HG02623 (cell line): ENCODE results near the gene IGFL1.
"Not testable (repeated sequence)": the region's sequence is repeated elsewhere in the genome, so short reads cannot be mapped to it uniquely, and the experiment has no call there.

Experiments
- ATAC-seq: cut with Tn5 transposase; IDR thresholded peaks from one replicate; pipeline ENCODE4 v1.9.1; 2021; ENCODE audit warnings: moderate library complexity; ENCODE audit not compliant: unreplicated experiment

The IGFL1 gene

DNA sequence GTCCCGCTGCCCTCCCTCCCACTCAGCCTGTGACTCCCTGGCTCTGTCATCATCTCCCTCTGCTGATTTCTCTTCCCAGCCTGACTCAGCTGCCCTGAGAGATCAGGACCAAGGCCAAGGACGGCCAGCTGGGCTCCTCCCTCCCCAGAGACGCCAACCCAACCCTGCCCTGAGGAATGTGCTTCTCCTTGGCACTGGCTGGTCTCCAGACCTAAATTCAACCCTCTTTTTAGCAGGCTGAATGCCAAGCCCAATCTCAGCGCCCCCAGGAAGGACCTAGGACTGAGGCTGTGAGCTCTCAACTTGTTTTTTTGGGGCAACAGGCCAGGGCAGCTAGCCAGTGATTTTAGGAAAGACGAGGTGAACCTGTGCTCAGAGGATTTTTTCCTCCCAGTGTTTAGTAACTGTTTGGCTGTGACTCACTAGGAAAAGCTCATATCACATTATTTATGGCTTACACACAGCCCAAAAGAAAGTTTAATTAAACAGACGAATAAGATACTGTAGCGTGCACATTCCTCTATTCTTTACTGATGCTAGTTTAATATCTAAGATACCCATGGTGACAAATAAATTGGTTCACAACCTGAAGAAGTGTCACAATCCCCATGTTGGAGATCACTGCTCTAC, 7.4 kb upstream of the IGFL1 start:
- ATAC-seq = no peak

DNA sequence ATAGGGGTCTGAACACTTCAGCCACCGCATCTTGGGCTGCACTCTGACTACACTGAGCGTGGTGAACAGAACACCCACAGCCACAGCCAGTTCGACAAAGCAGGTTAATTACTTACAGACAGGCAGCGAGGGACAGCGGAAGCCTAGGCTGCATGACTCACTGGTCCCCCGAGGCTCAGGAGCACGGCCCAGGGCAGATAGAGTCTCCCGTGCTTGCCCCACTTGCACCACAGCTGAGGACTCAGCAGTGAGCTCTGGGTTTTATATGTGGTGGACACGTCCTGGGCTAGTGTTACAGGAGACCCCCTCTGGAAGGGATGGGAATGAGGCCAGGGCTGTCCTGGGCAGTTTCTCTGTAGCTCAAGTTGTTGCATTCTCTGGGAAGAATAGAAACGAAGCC, 5.8 kb upstream of the IGFL1 start:
- not testable (repeated sequence) for ATAC-seq

GRCh38 chr19:46224773-46225172, 4.8 kb upstream of the IGFL1 start:
- no peak for ATAC-seq

DNA sequence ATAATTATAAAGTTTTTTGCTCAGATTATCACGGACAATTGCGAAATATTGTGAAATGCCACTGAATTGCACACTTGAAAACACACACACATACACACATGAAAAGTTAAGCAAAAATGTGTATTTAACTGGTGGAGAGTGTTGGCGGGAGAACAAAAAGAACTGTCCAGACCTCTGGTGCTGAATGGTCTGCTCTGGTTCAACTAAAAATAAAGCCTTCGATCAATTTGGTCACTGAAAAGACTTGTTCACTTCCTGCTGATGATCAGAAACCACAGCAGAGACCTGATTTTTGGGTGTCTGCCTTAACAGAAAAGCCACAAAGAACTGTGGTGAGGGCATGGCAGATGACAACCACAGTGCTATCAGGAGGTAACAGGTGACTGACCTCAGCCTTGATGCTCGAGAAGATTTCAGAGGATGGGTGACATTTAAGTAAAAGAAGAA, 4.0 kb upstream of the IGFL1 start:
- no peak for ATAC-seq

DNA sequence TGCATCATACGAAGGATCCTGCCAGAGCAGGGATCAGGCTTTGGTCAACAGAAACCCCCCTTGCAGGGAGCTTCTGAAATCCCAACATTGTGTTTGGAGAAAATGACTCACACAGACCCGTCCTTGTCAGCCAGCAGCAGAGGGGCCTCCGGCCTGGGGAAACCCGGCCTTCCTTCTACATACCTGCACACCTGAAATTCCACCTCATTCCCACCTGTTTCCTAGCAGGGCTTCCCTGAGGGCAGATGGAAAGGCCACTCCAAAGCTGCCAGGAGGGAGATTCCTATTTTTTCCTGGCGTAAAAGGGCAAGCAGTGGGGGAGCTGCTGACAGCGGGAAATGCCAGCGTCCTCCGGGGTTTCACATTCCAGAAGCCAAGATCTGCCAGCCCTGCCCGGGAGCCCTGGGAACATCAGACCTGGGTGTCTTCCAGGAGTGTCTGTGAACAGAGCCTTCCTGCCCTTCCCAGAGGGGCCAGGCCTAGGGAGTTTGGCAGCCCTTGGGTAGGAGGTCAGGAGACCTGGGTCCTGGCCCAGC, 3.0 kb upstream of the IGFL1 start:
- ATAC-seq = no peak

DNA sequence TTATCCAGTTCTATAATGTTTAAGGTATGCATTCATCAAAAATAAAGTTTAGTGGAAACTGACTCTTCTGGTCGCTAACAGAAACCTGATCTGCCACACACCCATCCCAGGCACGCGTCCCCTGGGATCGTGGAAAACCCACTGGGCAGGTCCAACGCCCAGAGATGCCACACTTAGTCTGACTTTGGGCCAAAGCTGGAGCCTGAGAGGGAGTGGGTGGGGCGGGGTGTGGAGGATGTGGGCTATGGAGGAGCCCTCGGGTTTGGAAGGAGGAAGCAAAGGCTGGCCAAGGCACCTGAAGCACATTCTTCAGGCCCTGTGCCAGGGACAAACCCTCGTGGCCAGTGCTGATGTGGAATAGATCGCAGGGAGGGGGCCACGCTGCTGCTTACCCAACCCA, 2.5 kb downstream of the IGFL1 start:
- ATAC-seq = no peak

DNA sequence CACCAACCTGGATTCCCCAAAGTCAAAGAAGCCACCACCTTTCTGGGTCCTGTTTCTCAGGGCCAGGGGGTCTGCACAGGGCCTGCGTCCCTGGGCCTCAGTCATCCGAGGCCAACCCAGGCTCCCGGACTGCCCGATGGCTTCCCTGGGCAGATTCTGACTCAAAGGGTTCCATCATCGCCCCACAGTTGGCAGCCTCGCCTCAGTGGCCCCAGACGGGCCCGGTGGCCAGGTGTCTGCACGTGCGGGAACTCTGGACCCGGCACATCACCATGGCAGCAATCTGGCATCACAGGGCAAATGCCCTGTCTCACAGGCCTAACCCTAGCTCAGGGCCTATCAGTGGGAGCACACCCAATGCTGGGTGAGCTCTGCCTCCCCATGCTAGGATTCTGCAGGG, 2.9 kb downstream of the IGFL1 start:
- ATAC-seq = no peak

DNA sequence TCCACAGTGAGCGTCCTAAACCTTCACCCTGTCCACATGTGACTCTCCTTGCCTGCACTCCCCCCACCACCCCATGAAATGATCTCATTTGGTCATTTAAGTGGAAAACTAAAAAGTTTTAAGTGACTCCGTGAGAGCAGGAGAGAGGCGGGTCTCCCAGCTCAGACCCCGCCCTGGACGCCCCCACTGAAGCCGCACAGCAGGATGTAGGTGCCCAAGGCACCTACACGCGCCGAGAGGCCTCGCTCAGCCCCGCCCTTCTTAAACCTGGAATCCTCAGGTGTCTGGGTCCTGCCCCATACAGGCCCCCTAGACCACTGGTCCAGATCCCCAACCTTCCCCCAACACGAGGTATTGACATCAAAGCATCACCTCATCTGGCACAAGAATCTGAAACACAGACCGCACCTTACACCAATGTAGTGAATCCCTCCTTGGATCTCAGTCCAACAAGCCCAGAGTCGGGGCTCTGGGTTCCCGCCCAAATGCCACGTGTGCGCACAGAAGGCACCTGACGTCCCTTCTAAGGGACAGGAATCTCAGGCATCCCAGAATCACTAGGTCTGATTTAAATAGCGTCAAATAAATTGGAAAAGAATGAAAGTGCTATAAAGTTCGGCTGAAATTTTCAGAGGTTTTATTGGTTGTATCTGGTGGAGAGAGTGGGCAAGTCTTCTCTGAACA, 3.5 kb downstream of the IGFL1 start:
- no peak for ATAC-seq

GRCh38 chr19:46233871-46234270, 4.3 kb downstream of the IGFL1 start:
- ATAC-seq = not testable (repeated sequence)

DNA sequence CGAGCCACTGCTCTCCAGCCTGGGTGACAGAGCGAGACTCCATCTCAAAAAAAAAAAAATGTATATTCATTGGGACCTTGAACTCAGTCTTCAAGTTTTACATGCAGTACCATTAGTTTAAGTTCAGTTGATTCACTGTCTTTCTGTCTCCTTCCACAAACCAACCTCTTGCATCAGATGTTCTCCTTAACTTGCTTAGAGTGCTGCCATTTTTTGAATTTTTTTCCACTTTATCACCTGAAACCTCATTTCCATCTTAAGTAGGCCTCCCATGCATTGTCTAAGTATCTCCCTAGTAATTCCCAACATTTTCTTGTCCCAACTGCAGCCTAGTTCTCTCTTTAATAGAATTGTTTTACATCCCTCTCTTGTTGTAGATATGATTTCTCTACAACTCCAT, 8.6 kb downstream of the IGFL1 start:
- ATAC-seq = not testable (repeated sequence)

DNA sequence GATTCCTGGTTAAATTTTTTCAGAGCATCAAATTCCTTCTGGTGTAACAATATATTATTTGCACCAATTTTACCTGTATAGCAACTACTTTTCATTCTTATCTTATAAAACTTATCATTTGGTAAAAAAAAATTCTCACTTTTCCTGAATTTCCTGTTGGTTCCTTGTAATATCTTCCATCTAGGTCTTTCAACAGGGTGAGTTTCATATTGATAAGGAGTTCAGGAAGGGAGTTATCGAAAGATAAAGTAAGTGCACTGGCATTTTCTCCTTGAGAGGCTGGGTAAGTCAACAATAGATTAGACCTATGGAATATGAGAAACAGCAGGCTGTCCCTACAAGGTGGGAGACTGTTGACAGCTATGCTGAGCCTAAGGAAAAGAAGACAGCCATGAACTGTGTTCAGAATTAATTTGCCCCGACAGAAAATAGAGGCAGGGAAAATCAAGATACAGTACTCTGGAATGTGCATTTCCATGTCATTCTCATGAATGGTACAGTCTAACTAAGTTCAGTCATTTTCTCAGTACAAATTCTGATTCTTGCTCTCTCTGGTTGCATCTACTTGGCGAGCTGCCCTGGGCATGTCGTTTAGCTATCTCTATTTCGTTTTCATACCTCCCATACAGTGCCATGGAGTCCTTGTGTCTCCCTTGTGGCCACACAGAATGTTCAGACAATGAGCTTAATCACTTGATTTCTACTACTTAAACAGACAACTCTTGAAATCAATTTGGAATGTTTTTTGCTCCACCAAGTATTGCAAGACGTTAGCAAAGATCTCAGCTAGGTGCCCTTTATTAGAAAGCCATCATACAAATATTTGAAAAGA, 9.9 kb downstream of the IGFL1 start:
- no peak for ATAC-seq

- ATAC-seq = no peak
These were observed 11.2 kb downstream of the IGFL1 start for GRCh38 chr19:46240693-46241092.

- no peak for ATAC-seq
These were observed 12.1 kb downstream of the IGFL1 start for GRCh38 chr19:46241626-46242025.

GRCh38 chr19:46243081-46243654, 13.6 kb downstream of the IGFL1 start:
- ATAC-seq = not testable (repeated sequence)

DNA sequence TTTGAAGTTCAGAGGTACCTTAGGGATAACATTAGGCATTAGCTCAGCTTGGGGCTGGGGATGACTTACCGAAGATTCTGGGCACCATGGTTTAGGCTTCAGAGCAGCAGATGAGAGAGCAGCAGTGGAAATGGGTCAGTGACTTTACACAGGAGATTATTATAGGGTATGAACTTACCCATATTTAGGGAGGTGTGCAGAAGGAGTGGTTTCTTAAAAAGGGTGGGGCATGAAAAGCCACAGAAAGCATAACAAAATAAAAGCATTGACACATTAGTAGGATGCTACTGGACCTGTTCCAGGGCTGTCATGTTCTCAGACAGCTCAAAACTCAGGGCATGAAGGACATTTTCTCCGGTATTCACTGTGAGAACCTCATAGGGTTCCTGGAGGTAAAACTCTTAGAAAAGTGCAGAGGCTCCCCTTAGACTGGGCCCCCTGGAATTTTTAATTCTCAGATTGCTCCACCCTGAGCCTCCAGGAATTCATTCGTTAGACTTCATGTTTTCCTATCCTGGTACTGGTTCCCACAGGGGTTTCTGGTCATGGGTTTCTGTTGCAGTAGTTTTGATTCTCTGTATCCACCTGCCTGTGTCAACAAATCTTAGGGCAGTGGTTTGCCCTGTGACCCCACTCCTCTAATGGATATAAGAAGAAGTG, 20.7 kb downstream of the IGFL1 start:
- ATAC-seq = no peak

DNA sequence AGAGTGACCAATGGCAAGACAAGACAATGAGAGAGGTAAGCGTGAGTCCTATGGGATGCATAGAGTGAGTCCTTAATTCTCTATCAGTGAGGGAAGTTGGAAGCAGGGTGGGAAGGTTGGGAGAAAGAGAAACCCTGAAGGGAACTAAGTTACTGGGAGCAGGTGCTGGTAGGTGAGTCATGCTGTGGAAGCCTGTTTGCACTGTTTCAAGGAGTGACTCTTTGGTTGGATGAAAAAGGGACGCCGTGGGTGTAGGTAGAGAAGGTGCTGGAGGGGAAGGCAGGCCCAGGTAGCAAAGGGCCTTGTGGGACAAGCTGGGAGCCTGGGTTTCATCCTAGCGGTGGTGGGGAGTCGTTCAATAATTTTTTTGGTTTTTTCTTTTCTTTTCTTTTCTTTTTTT, 21.9 kb downstream of the IGFL1 start:
- ATAC-seq = no peak

GRCh38 chr19:46254776-46255175, 25.2 kb downstream of the IGFL1 start:
- no peak for ATAC-seq

- no peak for ATAC-seq
These were observed 27.3 kb downstream of the IGFL1 start for GRCh38 chr19:46256855-46257254.

- not testable (repeated sequence) for ATAC-seq
These were observed 32.0 kb downstream of the IGFL1 start for GRCh38 chr19:46261501-46261900.

GRCh38 chr19:46262684-46263296, 33.2 kb downstream of the IGFL1 start:
- not testable (repeated sequence) for ATAC-seq
